GM19025 (cell line): ENCODE data around the gene SIRPA.

Experiments used
- ATAC-seq: cut with Tn5 transposase; IDR thresholded peaks from one replicate; pipeline ENCODE4 v1.9.1; 2021; ENCODE audit warnings: mild to moderate bottlenecking, low read depth, moderate library complexity; ENCODE audit not compliant: unreplicated experiment

SIRPA gene

DNA sequence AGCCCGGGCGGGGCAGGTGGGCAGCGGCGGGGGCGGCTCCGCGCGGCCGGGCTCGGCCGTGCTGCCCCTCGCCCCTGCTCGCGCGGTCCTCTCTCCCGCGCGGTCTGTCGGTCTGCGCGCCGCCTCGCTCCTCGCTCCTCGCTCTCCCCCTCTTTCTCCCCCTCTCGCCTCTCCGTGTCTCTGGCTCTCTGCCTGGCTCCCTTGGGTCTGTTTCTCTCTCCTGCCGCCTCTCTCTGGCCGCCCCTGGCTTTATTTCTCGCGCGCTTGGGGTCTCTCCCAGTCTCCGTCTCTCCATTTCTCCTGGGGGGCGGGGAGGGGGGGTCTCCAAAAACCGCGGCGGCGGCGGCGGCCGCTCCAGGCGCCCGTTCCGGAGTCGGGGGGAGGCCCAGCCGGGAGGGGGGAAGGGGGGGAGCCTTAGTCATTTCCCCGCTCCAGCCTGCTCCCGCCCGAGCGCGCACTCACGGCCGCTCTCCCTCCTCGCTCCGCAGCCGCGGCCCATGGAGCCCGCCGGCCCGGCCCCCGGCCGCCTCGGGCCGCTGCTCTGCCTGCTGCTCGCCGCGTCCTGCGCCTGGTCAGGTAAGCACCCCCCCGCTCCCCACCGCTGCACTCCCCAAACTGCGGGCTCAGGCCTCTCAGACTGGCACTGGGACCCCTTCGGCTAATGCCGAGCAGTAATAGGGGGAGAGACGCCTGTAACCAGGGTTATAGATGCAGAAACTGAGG is at the start of gene SIRPA:
Gene SIRPA, plus strand, starts transcription at position 457 of the 723 bp plus-strand sequence. Its CDS starts 41 bp downstream, at position 498.
- no peak for ATAC-seq

DNA sequence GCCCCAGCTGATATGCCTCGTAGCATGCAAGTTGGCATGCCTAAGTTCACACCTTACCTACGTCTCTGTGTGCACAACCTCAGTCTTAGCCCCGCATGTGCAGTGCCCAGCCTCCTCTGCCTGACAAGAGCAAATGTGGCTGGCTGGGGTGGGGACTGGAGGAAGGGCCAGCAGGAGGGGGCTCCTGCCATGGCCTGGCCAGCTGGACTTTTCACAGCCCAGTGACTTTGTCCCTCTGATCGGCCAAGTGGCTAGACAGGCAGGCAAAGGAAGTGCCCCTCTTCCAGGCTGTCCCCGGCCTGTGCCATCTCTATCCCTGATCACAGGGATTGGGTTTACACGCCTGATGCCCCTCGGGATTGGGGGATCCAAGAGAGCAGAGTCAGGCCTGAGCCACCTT is 49.5 kb upstream of the SIRPA start:
- ATAC-seq: no peak

DNA sequence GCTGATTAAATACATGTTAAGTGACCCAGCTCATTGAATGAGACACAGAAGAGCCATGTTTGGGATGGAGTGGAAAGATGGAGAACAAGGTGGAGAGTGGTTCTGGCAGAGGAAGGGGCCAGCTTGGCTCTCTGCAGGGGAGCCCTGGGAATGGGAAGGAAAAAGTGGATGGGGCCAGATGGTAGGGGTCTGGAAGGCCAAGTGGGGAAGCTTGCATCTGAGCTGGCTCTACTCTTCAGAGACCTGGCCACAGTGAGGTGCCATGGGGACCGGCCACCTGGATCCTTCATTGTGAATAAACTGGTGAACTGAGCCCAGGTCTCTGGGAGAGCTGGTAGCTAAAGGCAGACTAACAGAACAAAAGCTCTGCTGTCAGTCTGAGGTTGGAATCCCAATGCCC is 48.9 kb upstream of the SIRPA start:
- ATAC-seq: no peak

DNA sequence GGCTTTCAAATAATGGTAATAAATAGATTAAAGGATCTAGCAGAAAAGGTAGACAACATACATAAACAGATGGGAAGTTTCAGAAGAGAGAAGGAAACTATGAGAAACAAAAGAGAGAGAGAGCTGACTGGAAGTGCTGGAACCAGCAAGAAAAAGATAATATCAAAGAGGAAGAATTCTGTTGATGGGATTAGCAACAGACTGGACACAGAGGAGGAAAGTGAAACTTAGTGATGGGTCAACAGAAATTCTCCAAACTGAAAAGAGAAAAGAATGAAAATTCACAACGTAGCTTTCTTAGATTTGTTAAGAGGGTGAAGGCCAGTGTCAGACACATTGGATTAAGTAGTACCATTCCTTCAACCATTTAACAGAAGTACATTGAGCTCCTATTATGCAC is 48.3 kb upstream of the SIRPA start:
- ATAC-seq: no peak

DNA sequence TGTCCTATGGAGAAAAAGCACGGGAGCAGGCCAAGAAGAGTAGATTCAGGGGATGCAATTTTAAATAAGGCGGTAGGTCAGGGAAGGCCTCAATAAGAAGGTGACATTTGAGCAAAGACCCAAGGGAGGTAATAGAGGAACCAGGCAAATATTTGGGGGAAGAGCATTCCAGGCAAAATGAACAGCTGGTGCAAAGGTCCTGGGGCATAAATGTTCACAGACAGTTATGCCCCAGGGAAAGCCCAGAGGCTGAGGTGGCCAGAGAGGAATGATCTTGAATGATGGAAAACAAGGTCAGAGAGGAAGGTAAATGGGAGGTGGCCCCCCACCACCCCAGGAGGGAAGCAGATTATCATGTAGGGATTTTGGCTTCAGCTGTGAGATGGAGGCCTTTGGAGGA is 47.4 kb upstream of the SIRPA start:
- no peak for ATAC-seq

DNA sequence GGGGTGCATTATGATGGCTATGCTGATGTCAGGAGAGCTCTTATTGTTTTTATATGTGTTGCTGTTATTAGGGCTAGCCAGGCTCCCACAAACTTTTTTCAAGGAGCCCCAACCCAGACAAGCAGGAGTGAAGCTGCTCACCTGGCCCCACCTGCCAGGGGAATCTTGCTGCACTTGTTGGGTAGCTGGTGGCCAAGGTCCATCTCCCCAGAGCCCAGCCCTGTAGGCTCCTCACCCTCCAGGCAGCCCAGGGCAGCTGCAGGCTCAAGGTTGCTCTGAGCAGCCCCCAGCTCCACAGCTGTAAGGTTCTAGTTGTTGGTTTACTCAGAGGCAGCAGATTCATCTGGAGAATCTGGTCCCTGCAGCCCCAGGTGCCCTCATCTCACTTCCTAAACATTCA is 46.8 kb upstream of the SIRPA start:
- no peak for ATAC-seq

DNA sequence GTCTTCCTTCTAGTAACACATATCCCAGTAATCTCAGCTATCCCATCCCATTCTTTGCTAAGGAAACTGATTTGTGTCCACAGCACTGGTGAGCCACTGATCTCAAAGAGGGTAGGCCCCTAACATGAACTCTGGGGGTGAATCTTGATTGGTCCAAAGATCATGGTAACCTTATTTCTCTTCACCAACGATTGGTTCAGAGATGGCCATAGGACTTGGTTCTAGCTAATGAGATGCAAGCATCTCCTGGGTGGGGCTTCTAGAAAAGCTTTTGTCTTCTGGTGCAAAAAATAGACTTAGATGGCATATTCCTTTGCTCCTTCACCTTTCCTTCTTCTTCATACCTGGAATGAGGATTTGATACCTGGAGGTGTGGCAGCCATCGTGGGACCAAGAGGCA is 43.8 kb upstream of the SIRPA start:
- no peak for ATAC-seq

DNA sequence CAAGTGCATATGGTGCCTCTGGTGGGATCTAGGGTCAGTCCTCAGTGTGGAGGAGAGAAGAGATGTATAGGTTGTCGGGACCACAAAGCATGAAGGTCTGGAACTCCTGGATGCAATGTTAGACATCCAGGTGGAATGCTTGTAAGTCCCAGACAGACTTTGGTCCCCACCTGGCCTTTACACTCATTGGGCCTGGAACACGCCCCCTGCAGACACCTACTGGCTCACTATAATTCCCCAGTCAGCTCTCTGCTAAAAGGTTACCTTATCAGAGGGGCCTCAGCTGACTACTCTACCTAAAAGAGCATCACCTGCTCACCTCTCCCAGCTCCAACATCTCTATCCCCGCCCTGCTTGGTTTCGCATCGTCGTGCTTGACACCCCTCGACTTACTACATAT is 41.7 kb upstream of the SIRPA start:
- ATAC-seq: no peak

DNA sequence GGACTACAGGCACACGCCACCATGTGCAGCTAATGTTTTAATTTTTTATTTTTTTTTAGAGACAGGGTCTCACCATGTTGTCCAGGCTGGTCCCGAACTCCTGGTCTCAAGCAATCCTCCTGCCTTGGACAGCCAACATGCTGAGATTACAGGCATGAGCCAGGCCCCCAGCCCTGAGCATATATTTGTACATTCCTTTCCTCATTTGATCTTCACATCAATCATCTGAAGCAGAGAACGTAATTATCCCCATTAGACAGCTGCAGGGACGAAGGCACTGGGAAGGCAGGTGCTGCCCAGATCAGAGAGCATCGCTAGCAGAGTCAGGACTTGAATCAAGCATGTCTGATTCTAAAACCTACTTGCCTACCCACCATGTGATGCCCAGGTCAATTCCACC is 41.0 kb upstream of the SIRPA start:
- ATAC-seq: no peak

DNA sequence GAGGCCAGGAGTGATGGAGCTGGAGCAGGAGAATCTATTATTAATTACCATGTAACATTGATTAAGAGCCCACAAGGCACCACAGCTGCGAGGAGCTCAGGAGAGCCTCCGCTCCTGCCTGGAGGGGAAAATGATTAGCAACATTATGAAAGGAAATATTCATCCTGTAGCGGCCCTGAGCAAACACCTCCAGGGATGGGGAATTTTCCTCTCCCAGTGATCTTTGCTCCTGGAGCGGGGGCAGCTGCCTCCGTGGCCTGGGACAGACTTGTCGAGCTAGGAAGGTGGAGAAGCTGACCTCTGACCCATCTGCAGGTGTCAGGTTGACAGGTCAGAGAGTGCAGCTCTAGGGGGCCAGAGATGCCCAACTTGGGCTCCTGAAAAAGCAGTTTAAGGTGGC is 40.1 kb upstream of the SIRPA start:
- ATAC-seq: no peak

DNA sequence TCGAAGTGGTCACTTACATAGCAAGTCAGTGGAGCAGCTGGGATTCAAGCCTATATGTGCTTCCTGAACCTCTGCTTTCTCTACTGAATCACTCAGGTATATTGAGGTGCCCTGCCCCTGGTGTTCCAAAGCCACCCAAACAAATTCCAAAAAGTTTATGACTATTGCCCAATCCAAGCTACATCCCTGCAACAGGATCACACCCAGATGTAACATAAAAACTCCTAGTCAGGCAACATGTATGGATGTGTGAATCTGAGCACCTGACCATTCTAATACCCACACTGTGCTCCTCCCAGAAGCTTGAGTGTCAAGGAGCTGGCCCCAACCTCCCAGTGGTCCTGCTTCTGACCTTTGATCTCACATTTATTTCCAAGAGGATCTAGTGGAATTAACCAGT is 39.5 kb upstream of the SIRPA start:
- ATAC-seq: no peak

DNA sequence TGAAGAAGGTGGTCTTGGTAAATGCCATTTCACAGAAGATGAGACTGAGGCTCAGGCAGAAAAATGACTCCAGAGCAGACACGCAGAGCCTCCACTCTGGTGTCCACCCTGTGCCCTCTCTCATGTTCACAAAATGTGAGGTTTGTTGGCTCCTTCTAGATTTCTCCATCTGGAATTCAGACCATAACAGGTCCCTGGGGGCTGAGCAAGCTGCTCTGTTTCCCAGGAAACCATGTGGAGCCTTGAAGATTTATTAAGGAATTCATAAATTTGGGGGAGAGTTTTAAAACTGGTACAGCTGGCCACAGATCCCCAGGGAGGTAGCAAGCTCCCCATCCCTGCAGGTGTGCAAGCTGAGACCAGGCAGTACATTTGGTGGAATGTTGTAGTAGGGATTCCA is 38.8 kb upstream of the SIRPA start:
- ATAC-seq: no peak

DNA sequence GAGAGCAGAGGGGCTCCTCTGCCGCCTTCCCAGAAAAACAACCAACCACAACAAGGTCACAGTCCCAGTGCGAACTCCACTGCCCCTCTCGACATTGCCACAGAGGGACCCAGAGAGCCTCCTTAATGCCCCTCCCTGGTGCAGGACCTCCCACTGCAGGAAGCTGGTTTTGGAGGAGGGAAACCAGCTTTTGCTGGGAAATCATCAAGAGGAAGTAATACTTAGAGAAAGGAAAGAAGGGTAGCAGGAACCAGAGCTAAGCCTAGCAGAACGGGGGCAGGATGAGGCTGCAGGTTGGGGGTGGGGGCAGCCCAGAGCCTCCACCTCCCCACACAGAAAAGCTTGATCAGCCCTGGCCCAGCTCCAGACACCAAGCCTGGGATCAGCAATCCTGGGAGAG is 37.7 kb upstream of the SIRPA start:
- no peak for ATAC-seq

DNA sequence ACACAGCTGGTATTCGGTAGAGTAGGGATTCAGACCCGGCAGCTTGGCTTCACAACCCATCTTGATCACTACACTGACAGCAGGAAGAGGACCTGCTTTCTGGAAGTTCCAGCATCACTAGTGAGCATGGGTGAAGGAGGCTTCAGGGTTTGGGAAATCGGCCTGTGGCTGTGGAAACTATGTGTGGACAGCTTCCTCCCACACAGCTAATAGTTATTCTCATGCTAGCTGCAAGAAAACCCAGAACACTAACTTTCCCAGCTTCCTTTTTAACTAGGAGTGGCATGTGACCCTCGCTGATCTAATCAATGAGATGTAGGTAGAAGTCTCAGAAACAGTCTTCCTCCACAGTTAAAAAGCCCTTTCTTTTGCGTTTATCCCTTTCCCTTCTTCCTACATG is 36.3 kb upstream of the SIRPA start:
- no peak for ATAC-seq

DNA sequence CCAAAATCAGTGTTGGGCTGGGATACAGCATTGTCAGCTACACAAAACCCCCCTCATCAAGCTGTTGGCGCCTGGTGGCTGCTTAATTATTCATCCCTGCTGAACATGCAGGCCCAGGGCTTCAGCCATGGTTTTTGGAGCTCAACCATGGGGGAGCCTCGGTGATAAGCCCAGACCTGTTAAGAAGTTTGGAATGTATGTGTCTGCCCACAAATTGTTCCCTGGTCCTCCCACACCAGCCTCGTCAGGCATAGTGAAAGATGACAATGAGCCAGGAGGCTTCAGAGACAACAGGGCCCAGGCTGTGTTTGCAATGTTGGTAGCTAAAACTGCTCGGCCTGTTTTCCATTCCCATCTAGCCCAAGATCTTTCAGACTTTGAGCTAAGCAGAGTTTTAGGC is 34.8 kb upstream of the SIRPA start:
- no peak for ATAC-seq

DNA sequence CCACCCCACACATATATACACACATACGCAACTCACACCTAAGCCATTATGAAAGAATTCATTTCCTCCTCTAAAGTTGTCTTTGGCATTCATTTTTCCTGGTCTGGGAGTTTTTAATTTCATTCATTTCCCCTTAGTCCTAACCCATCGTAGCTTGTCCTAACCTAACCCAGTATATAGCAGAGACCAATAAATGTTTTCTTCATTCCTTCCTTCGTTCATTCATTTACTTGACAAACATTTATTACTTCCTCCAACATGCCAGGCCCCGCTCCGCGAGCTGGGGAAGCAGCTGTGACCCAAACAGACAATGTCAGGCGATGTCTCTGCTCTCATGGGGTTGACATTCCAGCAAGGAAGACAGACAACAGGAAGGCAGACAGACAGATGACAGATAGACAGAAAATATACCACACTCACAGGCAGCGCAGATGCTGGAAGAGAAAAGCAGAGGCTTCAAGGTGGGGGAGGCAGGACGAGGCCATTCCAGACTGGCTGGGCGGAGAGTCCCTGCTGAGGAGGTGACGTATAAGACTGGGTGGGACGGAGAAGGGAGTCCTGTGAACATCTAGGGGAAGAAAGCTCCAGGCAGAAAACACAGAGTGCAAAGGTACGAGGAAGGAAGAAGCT is 33.7 kb upstream of the SIRPA start:
- ATAC-seq: no peak

DNA sequence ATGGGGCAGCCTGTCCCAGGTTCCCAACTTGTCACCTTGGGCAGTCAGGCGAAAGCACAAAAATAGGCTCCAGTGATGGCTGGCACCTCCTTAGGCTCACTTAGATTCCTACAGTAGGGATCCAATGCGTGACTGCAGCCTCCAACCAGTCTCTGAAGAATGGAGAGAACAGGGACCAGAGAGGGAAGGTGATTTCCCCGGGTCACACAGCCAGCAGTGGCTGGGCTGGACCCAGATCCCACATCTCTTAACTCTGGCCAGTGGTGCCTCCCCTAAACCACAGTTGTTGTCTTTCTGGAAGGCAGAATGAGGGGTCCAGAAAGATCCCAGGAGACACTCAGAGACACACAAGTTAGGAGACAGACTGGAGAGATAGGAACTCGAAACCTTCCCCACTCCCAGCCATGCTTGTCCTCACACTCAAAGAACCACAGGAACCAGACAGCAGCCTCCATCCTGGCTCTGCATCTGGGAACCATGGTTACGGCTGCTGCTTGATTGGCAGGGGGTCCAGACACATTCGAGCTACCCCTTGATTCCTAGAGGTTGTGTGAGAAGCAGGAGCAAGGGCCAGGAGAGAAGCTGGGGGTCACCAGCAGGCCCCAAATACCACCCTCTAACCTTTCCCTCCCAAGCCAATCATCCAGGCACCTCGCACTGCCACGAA is 33.1 kb upstream of the SIRPA start:
- ATAC-seq: no peak

DNA sequence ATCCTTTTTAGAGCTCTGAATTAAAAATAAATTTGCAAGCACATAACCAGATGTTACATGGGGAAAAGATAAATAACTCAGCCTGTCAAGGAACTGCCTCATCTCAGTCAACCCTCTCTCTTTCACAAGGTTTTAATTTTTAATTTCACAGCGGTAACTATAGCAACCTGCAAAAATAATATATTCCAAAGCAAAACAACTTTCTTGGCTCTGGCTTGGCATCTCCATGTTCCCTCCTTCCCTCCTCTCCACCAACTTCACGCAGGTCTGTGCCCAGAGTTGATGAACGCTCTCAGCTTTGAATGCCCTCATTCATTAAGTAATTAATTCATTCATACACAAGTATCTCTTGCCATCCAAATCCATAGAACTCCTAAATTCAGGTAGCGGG is 32.5 kb upstream of the SIRPA start:
- no peak for ATAC-seq

DNA sequence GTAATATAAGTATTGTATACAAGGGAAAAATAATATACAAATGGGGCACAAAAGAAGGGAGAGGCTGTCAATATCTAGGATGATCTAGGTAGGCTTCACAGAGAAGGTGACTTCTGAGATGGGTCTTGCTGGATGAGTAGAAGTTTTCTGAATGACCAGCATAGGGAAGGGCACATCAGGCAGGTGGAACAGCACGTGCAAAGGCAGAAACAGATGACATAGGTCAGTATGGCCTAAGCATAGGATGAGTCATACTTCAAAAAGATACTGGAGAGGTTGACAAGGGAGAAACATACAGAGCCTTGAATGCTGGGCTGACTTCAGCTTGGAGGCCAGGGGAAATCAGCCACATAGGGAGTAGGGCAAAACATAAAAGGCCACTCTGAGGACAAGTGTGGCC is 31.9 kb upstream of the SIRPA start:
- no peak for ATAC-seq

DNA sequence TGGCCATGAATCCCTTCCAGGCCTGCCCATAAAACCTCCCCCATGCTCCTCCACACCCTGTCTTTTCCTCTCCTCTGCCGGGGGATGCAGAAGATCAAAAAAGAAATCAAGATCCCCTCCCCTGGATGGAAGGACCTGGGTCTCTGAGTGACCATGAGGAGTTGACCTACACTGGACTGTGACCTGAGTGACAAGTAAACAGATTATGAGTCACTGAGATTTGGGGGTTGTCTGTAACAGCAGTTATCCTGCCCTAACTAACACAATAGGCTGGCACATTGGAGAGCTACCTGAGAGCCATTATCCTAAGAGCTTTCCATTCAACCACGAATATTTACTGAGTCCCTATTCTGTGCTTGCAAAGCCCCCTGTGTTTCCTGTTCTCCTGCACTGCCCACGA is 28.4 kb upstream of the SIRPA start:
- ATAC-seq: no peak

DNA sequence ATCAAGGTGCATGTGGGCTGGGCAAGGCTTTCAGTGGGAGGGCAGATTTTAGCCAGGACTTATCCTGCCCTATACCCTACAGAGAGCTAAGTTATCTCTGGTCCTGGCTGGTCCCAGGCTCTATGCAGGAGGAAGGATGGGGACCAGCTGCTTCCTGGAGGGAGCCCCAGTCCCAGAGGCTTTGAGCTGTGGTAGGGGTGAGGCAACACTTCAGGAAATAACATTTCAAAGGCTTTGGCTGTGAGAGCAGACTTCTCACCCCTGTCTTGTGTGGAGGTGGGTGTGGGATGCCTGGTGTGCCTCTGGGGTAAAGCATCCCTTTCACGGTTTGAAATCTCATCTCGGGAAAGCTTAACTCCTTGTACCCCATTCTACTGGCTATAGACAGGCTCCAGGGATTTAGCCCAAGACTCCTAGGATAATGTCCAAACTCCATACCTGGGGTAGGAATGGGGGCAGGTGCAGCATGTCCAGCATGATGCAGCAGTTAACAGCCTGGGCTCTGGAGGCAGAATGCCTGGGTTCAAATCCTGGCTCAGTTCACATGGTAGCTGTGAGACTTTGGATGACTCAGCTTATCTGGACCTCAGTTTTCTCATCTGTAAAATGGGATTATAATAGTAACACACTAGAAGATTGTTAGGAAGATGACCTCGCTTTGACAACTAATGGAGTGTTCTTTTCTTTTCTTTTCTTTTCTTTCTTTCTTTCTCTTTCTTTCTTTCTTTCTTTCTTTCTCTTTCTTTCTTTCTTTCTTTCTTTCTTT is 27.5 kb upstream of the SIRPA start:
- ATAC-seq: no peak
